ENCODE measurements around the gene DDX49. TPM values are rescaled to one million over a fixed set of nuclear protein-coding genes. Genes with fewer than 3 reads are reported as not detected.

Gene DDX49
- total RNA-seq, 1 experiment from 2014 or later, result 51.9 TPM

DNA sequence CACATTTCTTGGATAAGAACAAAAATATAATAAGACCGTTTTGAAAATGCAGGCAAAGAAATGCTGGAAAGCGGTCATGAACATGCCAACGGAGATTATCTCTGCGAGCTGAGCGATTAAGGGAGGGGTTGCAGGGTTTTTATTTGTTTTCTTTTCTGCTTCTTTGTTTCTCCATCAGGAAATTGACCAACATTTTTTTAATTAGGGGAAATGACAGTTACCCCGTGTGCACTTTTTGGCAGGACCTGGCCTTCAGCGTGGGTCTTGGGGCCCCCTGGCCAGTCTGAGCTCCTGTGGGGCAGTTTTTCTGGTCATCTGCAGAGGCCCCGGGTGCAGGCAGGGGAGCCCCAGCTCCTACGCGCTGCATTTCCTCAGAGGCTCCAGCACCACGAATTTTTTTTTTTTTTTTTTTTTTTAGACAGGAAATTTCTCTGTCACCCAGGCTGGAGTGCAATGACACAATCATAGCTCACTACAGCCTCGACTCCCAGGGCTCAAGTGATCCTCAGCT, 52.8 kb downstream of the DDX49 start:
- Histone ChIP-seq H3K4me2 (ENCODE audit: low read length) (no peak overlapping the region), H2AFZ (ENCODE audit: low read depth, low read length, poor library complexity, severe bottlenecking) (no peak overlapping the region), H3K79me2 (ENCODE audit: insufficient read depth, low read length) (no peaks in the 10 kb centered on the region), H3K27me3 (ENCODE audit: insufficient read depth, low read length) (no peaks in the 10 kb centered on the region), H3K9ac (ENCODE audit: low read length) (no peak overlapping the region), H3K9me2 (ENCODE audit: insufficient read depth) (no peaks in the 10 kb centered on the region), H3K36me3 (ENCODE audit: control insufficient read depth in 1 of 2, insufficient read depth in 2 of 2, low read length in 2 of 2) (no peaks in the 10 kb centered on the region), H4K20me1 (ENCODE audit: insufficient read depth) (no peaks in the 10 kb centered on the region), H3K9me3 (ENCODE audit: control insufficient read depth in 1 of 2, insufficient read depth in 1 of 2, low read depth in 1 of 2, low read length in 2 of 2) (no peaks in the 10 kb centered on the region), H3K4me1 (ENCODE audit: control insufficient read depth in 1 of 2, insufficient read depth in 2 of 2, low read length in 2 of 2) (peaks cover 30 to 31% of the 10 kb centered on the region in 2 experiments), H3K27ac (ENCODE audit: low read depth, low read length) (no peak overlapping the region), H3K4me3 (replicated peaks in 1 of 2; ENCODE audit: low read depth in 1 of 2, low read length in 2 of 2) (no peak overlapping the region)
- ChIA-PET POLR2A (interaction anchor here (0.6 kb wide), 1 partner anchor 53 kb away, joined by 3 read pairs; the partner anchor contains the start of gene DDX49), RAD21 (ENCODE audit: low non-redundant PET in 1 of 2, low total read pairs in 2 of 2, uncharacterized antibody in 2 of 2, unreplicated experiment in 2 of 2) (no interaction called here), CTCF (no interaction called here)
- ATAC-seq (no peak), DNase-seq (ENCODE audit: low read depth, low spot score) (no peak)
- TF ChIP-seq POLR2AphosphoS5 (IDR thresholded peaks at IDR 0.05; ENCODE audit: low read depth, low read length) (no peak), ZFX (IDR thresholded peaks at IDR 0.05) (no peak), ZNF274 (IDR thresholded peaks at IDR 0.05; ENCODE audit: low read depth, low read length) (no peak), RAD21 (IDR thresholded peaks at IDR 0.05; ENCODE audit: low read depth) (no peak)
- intact Hi-C loops (cut with micrococcal nuclease), result no loop called here
- no TSS peak for BruUV-seq (replicated peaks)

DNA sequence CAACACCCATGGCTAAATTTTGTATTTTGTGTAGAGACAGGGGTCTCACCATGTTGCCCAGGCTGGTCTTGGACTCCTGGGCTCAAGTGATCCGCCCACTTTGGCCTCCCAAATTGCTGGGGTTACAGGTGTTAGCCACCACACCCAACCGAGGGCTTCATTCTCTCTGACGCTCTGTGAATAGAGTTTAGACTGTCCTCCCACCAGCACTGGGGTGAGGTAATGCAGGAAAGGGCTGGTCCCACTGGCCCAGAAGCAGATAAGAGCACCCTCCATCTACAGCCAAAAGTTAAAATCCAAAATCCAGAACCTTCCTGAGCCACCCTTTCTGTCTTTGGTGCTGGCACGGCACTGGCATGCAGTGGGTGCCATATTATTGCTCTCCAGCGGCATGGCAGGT, 53.3 kb downstream of the DDX49 start:
- ChIA-PET POLR2A (interaction anchor here (0.6 kb wide), 1 partner anchor 53 kb away, joined by 3 read pairs; the partner anchor contains the start of gene DDX49), CTCF (no interaction called here)

More for the DNA sequence above, 53.3 kb downstream of the DDX49 start:
- Histone ChIP-seq H3K4me2 (ENCODE audit: low read length) (no peak overlapping the region), H3K9ac (ENCODE audit: low read length) (no peak overlapping the region), H3K4me1 (ENCODE audit: control insufficient read depth in 1 of 2, insufficient read depth in 2 of 2, low read length in 2 of 2) (peaks cover 26 to 28% of the 10 kb centered on the region in 2 experiments), H3K9me2 (ENCODE audit: insufficient read depth) (no peaks in the 10 kb centered on the region), H2AFZ (ENCODE audit: low read depth, low read length, poor library complexity, severe bottlenecking) (no peak overlapping the region), H3K4me3 (replicated peaks in 1 of 2; ENCODE audit: low read depth in 1 of 2, low read length in 2 of 2) (no peak overlapping the region), H3K27me3 (ENCODE audit: insufficient read depth, low read length) (no peaks in the 10 kb centered on the region), H3K27ac (ENCODE audit: low read depth, low read length) (no peak overlapping the region), H4K20me1 (ENCODE audit: insufficient read depth) (no peaks in the 10 kb centered on the region), H3K79me2 (ENCODE audit: insufficient read depth, low read length) (no peaks in the 10 kb centered on the region), H3K9me3 (ENCODE audit: control insufficient read depth in 1 of 2, insufficient read depth in 1 of 2, low read depth in 1 of 2, low read length in 2 of 2) (no peaks in the 10 kb centered on the region), H3K36me3 (ENCODE audit: control insufficient read depth in 1 of 2, insufficient read depth in 2 of 2, low read length in 2 of 2) (no peaks in the 10 kb centered on the region)
- intact Hi-C loops (cut with micrococcal nuclease), result no loop called here
- RAD21 ChIA-PET (ENCODE audit: low non-redundant PET in 1 of 2, low total read pairs in 2 of 2, uncharacterized antibody in 2 of 2, unreplicated experiment in 2 of 2), result no interaction called here
- TF ChIP-seq, protein P1, sequence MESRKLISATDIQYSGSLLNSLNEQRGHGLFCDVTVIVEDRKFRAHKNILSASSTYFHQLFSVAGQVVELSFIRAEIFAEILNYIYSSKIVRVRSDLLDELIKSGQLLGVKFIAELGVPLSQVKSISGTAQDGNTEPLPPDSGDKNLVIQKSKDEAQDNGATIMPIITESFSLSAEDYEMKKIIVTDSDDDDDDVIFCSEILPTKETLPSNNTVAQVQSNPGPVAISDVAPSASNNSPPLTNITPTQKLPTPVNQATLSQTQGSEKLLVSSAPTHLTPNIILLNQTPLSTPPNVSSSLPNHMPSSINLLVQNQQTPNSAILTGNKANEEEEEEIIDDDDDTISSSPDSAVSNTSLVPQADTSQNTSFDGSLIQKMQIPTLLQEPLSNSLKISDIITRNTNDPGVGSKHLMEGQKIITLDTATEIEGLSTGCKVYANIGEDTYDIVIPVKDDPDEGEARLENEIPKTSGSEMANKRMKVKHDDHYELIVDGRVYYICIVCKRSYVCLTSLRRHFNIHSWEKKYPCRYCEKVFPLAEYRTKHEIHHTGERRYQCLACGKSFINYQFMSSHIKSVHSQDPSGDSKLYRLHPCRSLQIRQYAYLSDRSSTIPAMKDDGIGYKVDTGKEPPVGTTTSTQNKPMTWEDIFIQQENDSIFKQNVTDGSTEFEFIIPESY (IDR thresholded peaks at IDR 0.05; ENCODE audit: extremely low read depth, insufficient replicate concordance, low read length), result no peak
- no peak for TF ChIP-seq RAD21 (IDR thresholded peaks at IDR 0.05; ENCODE audit: low read depth)
- no peak for TF ChIP-seq EGR1 (IDR thresholded peaks at IDR 0.05; ENCODE audit: low read depth)
- BruUV-seq (replicated peaks), result no TSS peak
- DNase-seq (ENCODE audit: low read depth, low spot score) (no peak), ATAC-seq (no peak)

Measured in HCT116 (cell line).